Activated gamma-delta T cell (primary cell): Measurements from ENCODE around the gene LARP4B.
"Not testable (repeated sequence)": the region's sequence is repeated elsewhere in the genome, so short reads cannot be mapped to it uniquely, and the experiment has no call there.

ENCODE experiments used
- DNase-seq: peaks from one replicate; lab custom pipeline; 2025; lab: John Stamatoyannopoulos, UW

The LARP4B gene

DNA sequence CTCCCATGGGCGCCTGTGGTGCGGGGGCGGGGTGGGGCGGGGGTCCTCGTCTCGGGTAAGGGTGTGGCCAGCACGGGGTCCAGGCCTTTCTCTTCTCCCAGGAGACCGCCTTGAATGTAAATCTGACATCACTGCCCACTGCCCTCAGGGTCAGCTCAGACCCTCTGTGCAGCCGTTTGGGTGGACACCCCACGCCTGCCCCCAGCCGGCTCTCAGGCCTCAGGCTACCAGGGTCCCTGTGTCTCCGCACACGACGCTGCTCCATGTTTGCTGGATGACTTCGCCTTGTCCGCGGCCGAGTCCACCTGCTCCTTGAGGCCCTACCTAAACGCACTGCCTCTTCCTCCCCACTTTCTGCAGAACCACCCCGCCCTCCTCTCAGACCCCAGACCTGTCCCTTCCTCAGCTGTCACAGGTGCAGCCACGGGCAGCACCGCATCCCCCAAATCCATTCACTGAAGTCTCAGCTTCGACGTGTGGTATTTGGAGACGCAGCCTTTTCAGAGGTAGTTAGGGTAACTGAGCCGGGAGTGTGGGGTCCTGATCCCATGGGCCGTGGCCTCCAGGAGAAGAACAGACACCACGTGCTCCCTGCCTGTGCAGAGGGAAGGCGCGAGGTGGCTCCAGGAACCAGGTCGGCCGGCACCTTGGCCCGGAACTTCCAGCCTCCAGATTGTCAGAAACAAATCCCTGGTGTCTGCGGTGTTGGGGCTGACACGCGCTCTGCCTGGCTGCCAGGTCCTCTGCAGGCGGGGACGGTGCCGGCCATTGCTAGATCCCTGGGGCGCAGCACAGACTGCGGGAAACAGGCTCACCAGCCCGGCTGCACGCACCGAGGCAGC lies 144.7 kb downstream of the LARP4B start:
- DNase-seq = no peak

- DNase-seq = no peak
Measured at GRCh38 chr10:785861-786214, 145.7 kb downstream of the LARP4B start.

DNA sequence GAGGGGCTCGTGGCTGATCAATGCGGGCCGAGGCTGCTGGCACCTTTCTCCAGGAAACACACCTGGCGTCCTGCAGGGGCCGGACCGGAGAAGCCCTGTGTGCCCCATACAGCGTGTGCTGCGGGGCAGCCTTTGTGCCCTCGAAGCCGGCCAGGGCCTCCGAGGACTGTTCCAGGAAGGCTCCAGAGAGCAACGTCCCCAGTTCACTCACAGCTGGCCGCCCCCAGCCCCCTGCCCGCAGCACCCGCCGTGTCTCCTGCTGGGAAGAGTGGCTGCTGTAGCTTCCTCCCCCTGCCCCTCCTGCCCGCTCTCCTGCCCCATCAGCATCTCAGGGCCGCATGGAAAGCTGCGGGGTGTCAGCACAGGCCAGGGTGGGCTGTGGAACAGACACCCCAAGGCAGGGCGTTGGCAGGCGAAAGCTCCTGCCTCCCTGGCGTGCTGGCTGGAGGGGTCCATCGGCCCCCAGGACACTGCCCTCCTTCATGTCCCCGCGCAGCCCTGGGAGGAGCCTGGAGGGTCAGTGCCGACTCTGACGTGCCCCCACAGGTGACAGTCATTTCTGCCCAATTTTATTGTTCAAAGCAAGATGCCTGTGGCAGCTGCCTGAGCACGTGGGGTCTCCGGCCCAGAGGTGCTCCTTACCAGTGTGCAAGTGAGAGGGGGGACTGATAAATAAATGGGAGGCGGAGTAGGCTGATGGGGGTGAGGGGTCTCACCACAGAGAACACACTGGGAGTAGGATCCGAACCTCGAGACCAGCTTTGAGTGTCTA lies 146.2 kb downstream of the LARP4B start:
- DNase-seq = no peak

- DNase-seq = no peak
Measured at GRCh38 chr10:784403-785088, 147.0 kb downstream of the LARP4B start.

DNA sequence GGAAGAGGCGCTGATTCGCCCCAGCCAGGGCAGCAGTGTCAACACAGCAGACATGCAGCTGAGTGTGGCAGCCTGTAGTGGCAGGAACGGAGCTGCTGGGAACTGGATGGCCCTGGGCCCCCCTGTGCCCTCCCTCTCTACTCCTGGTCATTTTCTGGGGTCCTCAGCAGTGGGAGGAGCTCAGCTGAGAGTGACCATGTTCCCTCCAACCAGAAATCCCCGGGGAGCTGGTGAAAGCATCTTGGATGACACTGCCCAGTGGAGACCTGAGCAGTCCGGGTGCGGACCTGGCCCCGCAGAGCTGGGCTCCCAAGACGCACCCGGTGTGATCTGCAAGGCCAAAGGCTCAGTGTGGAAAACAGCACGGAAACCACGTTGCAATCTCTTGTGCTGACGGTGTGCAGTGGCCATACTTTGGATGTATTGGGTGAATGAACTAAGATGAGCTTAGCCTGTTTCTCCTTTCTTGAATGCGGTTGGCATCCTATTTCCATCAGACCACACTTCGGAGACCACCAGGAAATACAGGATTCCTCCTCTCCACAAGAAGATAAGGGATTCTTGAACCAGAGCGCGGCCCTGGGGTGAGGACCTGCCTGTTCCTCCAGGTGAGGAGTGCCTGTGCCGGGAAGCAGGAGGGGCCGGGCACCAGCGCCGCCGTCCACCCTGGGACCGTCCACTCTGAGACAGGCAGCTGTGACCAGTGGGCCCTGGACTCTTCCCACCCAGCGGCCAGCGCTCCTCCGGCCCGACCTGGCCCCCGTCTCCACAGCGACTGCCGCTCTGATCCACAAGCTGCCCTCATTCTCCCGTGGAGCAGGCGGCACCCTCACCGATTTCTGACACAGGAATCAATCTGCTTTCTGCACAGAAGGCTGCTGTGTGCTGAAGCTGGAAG lies 148.5 kb downstream of the LARP4B start:
- no peak for DNase-seq

- no peak for DNase-seq
Measured at GRCh38 chr10:780536-781524, 150.7 kb downstream of the LARP4B start.

- DNase-seq = no peak
Measured at GRCh38 chr10:778626-779330, 152.7 kb downstream of the LARP4B start.

DNA sequence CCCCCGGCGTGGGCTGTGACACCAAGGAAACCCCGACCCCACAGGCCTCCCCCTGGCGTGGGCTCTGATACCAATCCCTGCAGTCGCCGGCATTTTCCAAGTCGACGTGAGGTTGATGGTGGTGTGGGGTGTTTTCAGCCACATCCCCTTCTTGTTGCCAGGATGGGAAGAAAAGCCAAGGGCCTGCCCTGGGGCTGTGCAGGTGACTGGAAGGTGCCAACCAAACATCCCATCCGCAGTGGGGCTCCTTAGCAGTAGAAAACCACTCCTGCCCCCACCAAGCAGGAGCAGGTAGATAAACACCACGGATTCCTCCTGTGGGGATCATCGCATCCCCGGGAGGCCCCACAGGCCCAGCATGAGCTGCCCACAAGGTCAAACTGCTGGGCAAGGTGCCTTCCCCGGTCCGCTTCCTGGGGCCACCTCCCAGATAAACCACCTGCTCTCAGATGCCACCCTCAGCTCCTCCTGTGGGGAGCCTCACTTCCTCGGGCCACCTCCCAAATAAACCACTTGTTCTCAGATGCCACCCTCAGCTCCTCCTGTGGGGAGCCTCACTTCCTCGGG lies 153.5 kb downstream of the LARP4B start:
- no peak for DNase-seq

GRCh38 chr10:776772-777171 lies 154.7 kb downstream of the LARP4B start:
- no peak for DNase-seq

DNA sequence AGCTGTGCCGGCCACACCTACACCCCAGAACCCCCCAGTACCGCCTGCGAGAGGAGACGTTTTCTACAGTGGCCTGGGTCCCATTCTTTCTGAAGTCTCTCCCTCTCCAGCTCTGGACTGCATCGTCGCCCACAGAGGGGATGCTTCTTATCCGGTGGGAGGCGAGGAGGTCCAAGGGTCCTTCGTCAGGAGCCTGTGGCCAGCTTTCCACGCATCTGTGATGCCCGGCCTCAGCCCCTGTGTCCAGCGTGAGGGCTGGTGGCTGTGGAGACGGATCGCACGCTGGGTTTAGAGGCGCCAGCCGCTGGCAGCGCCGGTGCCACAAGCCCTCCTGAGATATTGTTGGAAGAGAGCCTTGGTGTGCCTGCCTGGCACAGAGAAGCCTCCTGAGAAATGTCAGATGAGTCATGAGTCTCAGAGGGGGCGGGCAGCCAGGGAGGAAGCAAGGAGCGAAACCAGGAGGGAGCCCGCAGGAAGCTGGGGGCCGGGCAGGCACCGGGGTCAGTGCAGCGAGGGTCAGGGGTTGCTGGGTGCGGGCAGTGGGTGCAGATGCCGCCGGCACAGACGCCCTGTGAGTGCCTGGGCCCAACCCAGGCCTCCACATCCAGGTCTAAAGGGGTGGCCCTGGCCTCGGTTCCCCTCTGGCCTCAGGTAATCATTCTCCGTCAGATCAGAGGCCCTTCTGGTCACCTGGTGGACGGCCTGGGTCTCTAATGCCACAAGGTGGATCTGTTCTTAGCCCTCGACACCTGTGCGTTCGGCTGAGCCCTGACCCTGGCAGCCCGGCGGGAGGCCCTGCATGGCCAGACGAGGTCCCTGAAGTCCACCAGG lies 156.0 kb downstream of the LARP4B start:
- DNase-seq = no peak

DNA sequence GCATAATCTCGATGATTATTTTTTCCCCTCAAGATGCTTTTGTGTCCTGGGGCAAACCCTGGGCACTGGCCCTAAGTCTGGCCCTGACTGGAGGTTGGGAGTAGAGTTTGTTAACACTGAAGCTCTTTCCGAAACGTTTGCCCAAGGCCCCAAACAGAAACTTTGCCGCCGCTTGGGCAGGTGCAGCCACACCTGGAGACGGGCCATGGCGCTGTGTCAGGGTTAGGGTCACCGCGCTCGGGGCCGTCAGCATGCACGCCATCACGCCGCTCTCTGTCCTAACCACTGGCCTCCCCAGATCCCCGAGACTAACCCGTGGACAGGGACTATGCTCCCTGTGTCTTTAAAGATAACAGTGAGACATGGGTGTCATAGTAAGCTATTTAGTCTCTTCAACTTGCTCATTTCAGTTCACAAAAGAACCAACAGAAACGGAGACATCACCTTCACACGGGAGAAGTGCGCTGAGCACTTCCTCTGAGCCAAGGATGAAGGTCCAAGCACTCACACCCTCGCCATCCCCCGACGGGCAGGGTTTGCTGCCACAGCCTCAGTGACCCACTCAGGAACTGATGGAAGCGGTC lies 156.8 kb downstream of the LARP4B start:
- no peak for DNase-seq

DNA sequence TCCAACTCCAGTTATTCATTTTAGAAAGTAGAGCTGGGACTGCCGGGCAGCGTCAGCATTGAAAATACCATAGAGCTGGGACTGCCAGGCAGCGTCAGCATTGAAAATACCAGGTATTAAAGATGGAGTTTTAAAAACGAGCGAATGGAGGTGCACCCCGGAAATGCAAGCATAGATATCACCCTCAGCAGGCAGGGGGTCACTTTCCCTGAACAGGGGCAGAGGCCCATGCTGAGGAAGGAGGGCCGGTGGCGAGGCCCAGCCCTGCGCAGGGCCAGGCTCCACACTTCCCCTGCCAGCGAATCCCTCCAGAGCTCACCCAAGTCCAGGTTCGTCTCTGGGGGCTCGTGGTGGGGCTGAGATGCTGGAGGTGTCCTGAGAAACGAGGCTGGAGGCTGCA lies 157.3 kb downstream of the LARP4B start:
- no peak for DNase-seq

GRCh38 chr10:773562-774161 lies 157.8 kb downstream of the LARP4B start:
- DNase-seq = no peak

DNA sequence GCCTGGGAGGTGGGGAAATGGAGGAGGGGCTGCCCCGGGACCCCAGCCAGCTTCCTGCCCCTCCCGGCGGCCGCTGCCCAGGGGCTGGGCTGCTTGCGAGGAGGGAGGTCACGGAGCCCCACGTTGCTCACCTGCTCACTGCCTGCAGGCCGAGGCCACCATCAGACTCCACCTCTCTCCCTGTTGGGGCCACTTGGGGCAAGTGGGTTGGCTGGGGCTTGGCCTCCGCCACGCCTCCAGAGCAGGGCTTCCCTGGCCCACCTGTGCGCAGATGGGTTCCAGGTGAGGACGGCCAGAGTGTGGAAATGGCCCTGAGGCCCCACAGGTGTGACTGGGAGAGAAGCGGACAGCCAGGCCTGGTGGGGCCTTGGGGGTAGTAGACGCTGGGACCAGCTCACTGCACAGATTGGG lies 159.3 kb downstream of the LARP4B start:
- no peak for DNase-seq

- no peak for DNase-seq
Measured at GRCh38 chr10:771647-772046, 159.9 kb downstream of the LARP4B start.

DNA sequence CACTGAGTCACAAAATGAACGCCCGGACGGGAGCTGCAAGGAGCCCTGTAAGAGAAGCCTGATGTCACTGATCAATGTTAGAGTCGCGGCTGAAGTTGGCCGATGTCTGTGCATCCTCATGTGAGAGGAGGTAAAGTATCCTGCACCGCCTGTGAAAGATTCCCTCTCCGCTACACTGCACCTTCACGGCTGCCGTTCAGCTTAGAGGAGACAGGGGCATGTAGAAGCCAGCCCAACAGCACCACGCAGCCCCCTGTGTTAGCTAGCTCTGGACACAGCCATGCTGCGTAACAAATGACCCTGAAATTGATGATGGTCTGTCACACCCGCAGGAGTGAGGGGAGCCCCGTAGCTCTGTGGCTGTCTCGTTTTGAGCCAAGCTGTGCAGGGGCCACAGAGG lies 160.5 kb downstream of the LARP4B start:
- no peak for DNase-seq

DNA sequence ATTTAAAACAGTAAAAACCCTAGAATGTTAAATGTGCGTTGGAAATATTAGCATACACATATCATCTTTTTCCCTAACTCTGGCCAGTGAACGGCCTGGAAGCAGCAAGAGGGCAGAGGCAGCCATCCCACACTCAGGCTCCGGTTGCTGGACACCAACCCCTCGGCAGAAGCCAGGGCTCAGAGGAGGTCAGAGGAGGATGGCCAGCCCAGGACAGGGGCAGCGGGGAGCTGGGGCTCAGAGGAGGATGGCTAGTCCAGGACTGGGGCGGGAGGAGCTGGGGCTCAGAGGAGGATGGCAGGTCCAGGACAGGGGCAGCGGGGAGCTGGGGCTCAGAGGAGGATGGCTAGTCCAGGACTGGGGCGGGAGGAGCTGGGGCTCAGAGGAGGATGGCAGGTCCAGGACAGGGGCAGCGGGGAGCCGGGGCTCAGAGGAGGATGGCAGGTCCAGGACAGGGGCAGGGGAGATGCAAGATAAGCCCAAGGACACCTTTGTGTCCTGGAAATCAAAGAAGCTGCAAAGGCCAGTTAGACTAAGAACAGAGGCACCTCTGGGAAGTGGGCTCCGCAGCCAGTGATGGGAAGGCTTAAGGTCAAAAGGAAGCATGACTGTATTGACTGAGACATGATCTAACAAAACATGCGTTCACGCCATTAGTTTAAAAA lies 161.3 kb downstream of the LARP4B start:
- not testable (repeated sequence) for DNase-seq
